GM19035 (cell line): ENCODE measurements around the gene ATF7.
"Not testable (repeated sequence)": the region's sequence is repeated elsewhere in the genome, so short reads cannot be mapped to it uniquely, and the experiment has no call there.

Experiments
- ATAC-seq: cut with Tn5 transposase; IDR thresholded peaks from one replicate; pipeline ENCODE4 v1.9.1; 2021; ENCODE audit not compliant: unreplicated experiment

The ATF7 gene

DNA sequence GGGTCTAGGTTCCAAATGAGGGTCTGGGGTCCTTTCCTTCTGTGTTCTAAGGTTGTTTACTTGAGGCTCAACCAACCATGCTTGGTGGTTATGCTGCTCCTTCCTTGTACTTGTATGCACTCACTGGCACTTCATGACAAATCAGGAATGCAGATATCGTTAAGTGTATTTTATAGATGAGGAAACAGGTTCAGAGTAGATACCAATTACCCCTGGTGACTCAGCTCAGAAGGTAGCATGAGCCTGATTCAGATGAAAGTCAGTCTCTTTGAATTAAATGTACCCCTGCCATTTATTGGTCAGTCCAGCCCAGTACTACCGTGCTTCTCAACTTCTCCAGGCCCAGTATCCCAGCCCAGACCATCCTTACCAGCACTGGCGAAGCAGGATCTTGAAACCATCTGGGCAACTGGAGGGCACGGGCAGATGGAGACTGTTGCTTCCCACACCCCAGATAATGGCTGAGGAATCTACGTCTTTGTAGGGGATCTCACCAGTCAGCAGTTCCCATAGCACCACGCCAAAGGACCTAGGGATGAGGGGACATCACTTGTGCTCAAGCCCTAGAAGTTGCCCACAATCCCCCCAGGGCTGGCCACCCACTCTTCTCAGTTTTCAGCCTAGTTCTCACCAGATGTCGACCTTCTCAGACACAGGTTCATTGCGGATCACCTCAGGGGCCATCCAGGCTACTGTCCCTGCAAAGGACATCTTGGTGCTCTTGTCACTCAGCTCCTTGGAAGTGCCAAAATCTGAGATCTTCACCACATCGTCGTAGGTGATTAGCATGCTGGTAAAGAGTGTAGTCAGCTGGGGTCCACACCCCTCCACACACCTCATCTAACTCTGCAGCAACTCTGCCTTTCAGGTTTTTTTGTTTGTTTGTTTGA, 141.3 kb downstream of the ATF7 start:
- ATAC-seq: no peak

- ATAC-seq: no peak
Measured at GRCh38 chr12:53483979-53484377, 142.2 kb downstream of the ATF7 start.

DNA sequence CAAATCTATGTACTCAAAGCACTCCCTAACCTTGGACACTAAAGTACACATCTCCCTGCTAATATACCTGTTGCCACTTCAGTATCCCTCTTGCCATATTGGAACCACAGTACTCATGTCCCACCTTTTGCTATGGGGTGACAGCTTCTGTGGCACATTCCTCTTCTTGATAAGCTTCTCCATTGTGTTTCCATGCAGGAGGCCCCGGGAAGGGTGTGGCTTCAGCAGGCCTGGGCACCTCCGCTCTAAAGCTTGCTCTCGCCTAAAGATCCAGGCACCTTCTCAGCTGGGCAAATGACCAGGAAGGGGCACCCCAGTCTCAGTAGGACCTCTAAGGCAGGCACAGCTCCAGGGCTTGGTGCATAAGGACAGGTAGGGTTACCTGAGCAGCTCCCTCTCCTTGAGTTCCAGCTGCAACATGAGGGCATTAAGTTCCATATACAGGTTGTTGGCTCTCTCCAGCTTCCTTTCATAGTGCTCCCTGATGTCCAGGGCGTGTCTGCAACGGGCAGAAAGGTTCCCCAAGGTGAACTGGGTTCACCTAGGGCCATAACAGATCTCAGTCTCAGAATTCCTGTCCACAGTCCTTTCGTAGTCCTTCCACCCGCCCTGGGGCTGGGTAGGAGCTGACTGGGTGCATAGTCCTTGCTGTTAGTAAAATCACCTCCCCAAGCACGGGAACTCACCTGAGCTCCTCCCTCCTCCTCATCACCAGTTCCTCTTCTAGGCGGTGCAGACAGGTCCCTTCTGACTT, 142.8 kb downstream of the ATF7 start:
- no peak for ATAC-seq

GRCh38 chr12:53482626-53483168, 143.5 kb downstream of the ATF7 start:
- ATAC-seq: no peak

DNA sequence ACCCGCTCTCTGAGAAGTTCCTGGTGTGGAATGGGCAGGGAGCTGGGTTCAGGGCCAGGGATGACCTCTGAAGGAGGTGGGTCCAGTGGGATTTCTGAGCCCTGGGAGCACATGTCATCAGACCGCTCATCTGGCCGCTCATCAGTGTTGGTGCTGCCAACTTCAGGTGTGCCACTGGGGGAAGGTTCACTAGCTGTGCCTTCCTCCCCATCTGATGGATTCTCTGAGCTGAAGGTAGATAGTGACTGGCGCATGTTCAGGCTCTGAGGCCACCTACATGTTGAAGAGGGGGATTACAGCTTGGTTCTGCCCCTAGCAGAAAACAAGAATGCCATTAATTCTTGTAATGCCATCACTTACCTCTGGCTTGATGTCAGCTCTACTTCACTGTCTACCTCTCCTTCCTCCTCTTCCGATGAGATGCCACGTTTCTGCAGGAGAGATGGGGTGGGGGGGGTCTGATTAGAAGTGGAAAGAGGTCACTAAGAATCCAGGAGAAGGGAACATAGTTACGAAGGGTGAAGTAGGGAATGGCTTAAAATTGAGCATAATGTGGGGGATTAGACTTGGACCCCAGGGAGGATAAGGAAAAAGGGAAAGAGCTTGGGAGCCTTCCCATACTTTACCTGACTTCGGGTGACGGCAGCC, 144.1 kb downstream of the ATF7 start:
- ATAC-seq: no peak

GRCh38 chr12:53481458-53481857, 144.7 kb downstream of the ATF7 start:
- not testable (repeated sequence) for ATAC-seq

DNA sequence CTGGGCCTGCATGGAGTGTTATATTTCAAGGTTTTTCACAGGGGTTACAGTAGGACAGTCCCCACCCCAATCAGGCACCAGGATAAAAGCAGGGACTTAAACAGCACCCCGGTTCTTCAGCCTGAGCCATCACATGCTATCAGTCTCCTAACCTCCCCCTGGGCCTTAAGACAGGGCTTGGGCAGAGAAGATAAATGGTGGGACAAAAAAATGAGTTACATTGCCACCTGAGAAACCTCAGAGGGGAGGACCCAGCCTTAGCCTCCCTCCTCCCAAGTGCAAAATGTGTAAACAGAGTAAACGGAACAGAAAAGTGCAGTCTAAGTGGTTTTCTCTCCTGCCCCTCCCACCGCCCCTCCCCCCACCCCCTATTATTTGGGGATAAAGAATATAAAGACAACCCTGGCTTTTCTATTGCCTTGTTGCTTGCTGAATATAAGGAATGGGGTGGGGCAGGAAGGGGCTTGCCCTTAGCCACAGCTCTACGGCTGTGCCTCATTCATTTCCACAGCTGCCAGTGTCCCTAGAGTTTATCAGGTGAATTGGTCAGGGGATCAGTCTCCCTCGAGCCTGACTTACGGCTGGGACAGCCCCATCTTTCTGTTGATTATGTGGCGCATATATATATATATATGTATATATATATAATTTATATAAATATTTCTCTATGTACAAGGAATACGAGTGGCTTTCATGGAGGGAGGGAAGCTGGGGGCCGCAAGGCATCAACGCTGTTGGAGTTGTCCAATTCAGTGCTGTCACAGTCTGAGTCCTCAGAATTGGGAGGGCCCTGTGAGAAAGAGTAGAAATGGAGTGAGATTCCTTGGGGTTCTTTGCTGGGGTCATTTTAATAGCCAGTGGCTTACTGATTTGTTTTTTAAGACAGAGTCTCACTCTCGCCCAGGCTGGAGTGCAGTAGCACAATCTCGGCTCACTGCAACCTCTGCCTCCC, 145.4 kb downstream of the ATF7 start:
- ATAC-seq: no peak

- no peak for ATAC-seq
Measured at GRCh38 chr12:53479331-53479730, 146.9 kb downstream of the ATF7 start.

DNA sequence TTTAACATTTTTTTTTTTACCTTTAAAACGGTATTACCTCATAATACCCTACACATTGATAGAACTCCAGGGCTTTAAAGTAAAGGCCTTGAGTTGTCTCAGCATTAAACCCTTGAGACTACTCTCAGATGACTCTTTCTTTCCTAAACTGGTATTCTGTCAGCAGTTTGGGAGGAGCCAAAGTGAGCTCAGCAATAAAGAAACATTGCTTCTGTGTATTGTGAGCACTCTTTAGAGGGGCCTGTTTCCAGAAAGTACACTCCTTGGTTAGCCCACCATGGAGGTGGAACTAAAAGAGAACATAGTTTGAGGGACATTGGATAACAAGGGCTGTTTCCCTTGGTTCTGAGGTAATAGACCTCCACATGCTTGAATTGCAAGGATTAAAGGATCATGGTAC, 147.3 kb downstream of the ATF7 start:
- ATAC-seq: no peak

GRCh38 chr12:53476769-53477209, 149.4 kb downstream of the ATF7 start:
- no peak for ATAC-seq

- no peak for ATAC-seq
Measured at GRCh38 chr12:53474819-53475218, 151.4 kb downstream of the ATF7 start.

GRCh38 chr12:53474077-53474476, 152.1 kb downstream of the ATF7 start:
- no peak for ATAC-seq

- no peak for ATAC-seq
Measured at GRCh38 chr12:53472056-53472582, 154.1 kb downstream of the ATF7 start.

GRCh38 chr12:53468282-53468681, 157.9 kb downstream of the ATF7 start:
- ATAC-seq: no peak

GRCh38 chr12:53467880-53468279, 158.3 kb downstream of the ATF7 start:
- no peak for ATAC-seq

DNA sequence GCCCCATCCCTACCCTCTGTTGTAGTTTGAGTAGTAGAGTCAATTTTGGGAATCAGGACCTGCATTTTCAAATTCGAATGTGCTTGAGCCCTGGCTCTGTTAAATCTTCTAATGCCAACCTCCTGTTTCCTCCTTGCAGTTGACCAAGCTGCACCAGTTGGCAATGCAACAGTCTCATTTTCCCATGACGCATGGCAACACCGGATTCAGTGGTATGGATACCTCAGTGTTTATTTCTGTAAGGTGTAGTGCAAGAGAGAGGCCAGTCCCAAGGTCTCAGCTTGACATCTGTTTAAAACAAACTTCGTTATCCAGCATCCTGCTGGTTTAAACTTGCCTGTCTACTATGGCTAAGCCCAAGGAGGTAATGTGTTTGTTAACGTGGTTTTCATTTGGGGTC, 159.1 kb downstream of the ATF7 start:
- ATAC-seq: no peak

DNA sequence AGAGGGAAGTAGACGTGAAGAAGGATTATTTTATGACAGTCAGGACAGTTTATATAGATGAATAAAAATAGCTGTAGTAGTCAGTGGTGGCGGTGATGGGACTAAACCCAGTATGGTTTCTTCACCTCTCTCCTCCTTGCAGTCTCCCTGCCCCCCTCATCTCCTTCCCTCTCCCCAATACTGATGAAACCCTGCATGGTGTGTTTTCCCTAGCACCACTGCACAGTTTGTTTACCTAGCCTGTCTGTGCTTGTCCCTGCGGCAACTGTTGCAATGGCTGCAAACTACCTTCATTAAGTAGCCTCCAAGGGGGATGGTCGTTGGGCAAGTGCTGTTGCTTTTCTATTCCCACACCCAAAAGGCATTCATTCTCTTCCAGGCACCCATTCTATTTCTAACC, 159.5 kb downstream of the ATF7 start:
- no peak for ATAC-seq

- no peak for ATAC-seq
Measured at GRCh38 chr12:53465679-53466078, 160.5 kb downstream of the ATF7 start.

DNA sequence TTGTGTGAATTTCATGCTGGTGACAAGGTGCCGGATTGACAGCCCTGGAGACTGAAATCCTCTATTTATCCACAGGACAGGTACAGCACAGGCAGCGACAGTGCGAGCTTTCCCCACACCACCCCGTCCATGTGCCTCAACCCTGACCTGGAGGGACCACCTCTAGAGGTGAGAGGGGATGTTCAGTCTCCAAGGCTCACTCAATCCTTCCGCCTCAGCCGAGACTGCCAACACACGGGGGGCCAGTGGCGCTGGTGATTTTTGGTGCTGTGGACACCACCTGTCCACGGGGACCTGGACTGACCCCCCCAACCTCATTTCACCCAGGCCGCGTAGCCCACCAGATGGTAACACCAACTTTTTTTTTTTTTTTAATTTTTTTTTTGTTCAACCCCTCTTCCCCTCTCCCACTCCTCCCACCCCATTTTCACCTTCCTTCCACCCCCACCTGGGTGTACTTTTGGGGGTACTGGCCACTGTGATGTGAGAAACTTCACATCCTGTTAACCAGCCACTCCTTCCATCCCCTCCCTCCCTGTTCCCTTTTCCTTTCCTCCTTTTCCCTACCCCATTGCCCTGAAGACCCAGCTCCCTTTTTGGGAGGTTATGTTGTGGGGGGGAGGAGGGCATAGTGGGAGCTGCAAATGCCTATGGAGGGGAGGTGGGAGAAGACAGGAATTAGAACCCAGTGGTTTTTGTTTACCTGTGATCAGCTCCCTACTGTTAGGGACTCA, 161.3 kb downstream of the ATF7 start:
- no peak for ATAC-seq
